Ecto neural progenitor cell (in vitro differentiated cells): ENCODE measurements around the gene CARD19.
A peak's percentile ranks its signal among the peaks of the same experiment; 100 is the strongest.
"Not testable (repeated sequence)": the region's sequence is repeated elsewhere in the genome, so short reads cannot be mapped to it uniquely, and the experiment has no call there.

ENCODE experiments used
- DNase-seq: peaks from one replicate; pipeline ENCODE4 v3.0.0-alpha.2; 2018; ENCODE audit warnings: low spot score

The CARD19 gene

GRCh38 chr9:93134015-93134739 is 38.2 kb downstream of the CARD19 start, which contains the start of gene NINJ1:
Gene NINJ1 (minus strand): TSS chr9:93134251. CDS start chr9:93134217, 34 bp downstream.
- DNase-seq: peak; percentile 83

GRCh38 chr9:93134740-93135444 is 38.9 kb downstream of the CARD19 start:
- peak; percentile 34 for DNase-seq

- no peak for DNase-seq
Observed at GRCh38 chr9:93136011-93136440, 40.0 kb downstream of the CARD19 start.

- DNase-seq: peak; percentile 38
Observed at GRCh38 chr9:93137362-93137761, 41.3 kb downstream of the CARD19 start.

- DNase-seq: peak; percentile 39
Observed at GRCh38 chr9:93138171-93138764, 42.3 kb downstream of the CARD19 start.

GRCh38 chr9:93139365-93140182 is 43.6 kb downstream of the CARD19 start:
- DNase-seq: peak; percentile 40

- DNase-seq: peak; percentile 37
Observed at GRCh38 chr9:93141771-93142483, 45.9 kb downstream of the CARD19 start.

GRCh38 chr9:93143830-93144530 is 48.0 kb downstream of the CARD19 start:
- peak; percentile 42 for DNase-seq

GRCh38 chr9:93146696-93147095 is 50.7 kb downstream of the CARD19 start:
- not testable (repeated sequence) for DNase-seq

- no peak for DNase-seq
Observed at GRCh38 chr9:93147632-93148031, 51.6 kb downstream of the CARD19 start.

- no peak for DNase-seq
Observed at GRCh38 chr9:93148721-93149120, 52.7 kb downstream of the CARD19 start.

- DNase-seq: no peak
Observed at GRCh38 chr9:93149361-93149760, 53.3 kb downstream of the CARD19 start.

- DNase-seq: no peak
Observed at GRCh38 chr9:93151097-93151784, 55.2 kb downstream of the CARD19 start.

- peak; percentile 80 for DNase-seq
Observed at GRCh38 chr9:93154293-93154903, 58.4 kb downstream of the CARD19 start.

GRCh38 chr9:93155716-93156474 is 59.9 kb downstream of the CARD19 start:
- DNase-seq: no peak

- no peak for DNase-seq
Observed at GRCh38 chr9:93156475-93157008, 60.5 kb downstream of the CARD19 start.

- peak; percentile 95 for DNase-seq
Observed at GRCh38 chr9:93159601-93160471, 63.8 kb downstream of the CARD19 start.
